Bronchial epithelial cell (primary cell): ENCODE results near the gene P2RY13. TPM values are rescaled to one million over a fixed set of nuclear protein-coding genes. Genes with fewer than 3 reads are reported as not detected.

Experiments
- DNase-seq: peaks from one replicate; pipeline ENCODE4 v3.0.0-alpha.2; 2010; ENCODE audit warnings: low read depth
- FAIRE-seq: peaks from 2 replicates; lab custom pipeline; 2011; peaks lifted over from hg19 to GRCh38; lab: Jason Lieb, UNC
- H3K27me3 ChIP-seq: 2 replicates; pipeline ENCODE4 v1.5.1; 2011; ENCODE audit warnings: low read length; ENCODE audit not compliant: control insufficient read depth, insufficient read depth
- H3K36me3 ChIP-seq: 2 replicates; pipeline ENCODE4 v1.5.1; 2011; ENCODE audit warnings: low read length; ENCODE audit not compliant: control insufficient read depth, insufficient read depth
- H3K4me3 ChIP-seq: 2 replicates; pipeline ENCODE4 v1.5.1; 2011; ENCODE audit warnings: mild to moderate bottlenecking, low read depth, low read length, control low read depth
- total RNA-seq: library from RNA; depleted of rRNA; stranded (reverse); fragments of >200 nt; gene quantifications from 2 replicates; pipeline ENCODE4 v1.2.1, GENCODE V29; 2014
- TF ChIP-seq, protein P1 (sequence below): IDR thresholded peaks from 2 replicates; pipeline ENCODE4 v1.5.1; 2011; ENCODE audit warnings: mild to moderate bottlenecking, moderate library complexity, low read length, control low read depth, inconsistent platforms; ENCODE audit not compliant: insufficient read depth, severe bottlenecking

The P2RY13 gene
- total RNA-seq, 1 donor from 2014 or later, result not detected

DNA sequence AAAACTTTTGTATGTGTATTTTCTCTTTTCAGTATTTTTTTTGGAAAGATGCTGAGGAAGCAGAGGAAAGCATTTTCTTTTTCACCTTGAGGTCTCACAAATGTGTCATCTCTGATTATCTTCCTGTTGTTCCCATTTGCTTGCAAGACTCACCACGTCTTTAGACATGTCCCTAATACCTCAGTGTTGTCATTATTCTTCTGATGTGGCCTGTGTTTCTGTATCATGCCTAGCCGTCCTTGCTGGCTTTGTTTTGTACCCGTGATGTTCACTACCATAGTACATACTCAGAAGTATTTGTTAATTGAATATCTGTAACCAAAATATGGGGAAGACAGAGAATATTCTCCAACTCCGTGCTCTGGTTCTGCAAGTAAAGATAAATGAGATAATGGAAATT is 46.0 kb downstream of the P2RY13 start:
- H3K36me3 ChIP-seq, result no peaks in the 10 kb centered on the region
- H3K4me3 ChIP-seq, result no peak overlapping the region
- TF ChIP-seq, protein P1, sequence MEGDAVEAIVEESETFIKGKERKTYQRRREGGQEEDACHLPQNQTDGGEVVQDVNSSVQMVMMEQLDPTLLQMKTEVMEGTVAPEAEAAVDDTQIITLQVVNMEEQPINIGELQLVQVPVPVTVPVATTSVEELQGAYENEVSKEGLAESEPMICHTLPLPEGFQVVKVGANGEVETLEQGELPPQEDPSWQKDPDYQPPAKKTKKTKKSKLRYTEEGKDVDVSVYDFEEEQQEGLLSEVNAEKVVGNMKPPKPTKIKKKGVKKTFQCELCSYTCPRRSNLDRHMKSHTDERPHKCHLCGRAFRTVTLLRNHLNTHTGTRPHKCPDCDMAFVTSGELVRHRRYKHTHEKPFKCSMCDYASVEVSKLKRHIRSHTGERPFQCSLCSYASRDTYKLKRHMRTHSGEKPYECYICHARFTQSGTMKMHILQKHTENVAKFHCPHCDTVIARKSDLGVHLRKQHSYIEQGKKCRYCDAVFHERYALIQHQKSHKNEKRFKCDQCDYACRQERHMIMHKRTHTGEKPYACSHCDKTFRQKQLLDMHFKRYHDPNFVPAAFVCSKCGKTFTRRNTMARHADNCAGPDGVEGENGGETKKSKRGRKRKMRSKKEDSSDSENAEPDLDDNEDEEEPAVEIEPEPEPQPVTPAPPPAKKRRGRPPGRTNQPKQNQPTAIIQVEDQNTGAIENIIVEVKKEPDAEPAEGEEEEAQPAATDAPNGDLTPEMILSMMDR, result no peak
- DNase-seq (no peak), FAIRE-seq (no peak)
- H3K27me3 ChIP-seq, result no peaks in the 10 kb centered on the region

DNA sequence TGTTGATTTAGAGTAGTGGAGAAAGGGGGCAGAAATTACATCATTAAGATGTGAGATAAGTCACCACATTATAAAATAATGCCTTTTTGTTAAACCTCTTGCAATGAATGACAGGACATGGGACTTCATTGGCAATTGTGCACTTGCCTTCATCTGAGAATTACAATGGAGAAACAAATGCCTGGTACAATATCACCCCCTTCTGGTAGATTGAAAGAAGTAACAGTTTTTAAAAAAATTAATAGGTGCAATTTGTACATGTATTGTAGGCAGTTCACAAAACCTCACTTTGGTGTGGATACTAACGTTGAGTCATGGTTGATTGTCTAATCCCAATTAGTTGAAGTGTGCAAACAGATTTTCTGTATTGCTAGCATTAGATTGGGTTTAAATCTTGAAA is 46.4 kb downstream of the P2RY13 start:
- Histone ChIP-seq H3K4me3 (no peak overlapping the region), H3K27me3 (no peaks in the 10 kb centered on the region), H3K36me3 (no peaks in the 10 kb centered on the region)
- FAIRE-seq, result no peak
- TF ChIP-seq, protein P1, result peak; percentile 49
- DNase-seq, result peak; percentile 80

DNA sequence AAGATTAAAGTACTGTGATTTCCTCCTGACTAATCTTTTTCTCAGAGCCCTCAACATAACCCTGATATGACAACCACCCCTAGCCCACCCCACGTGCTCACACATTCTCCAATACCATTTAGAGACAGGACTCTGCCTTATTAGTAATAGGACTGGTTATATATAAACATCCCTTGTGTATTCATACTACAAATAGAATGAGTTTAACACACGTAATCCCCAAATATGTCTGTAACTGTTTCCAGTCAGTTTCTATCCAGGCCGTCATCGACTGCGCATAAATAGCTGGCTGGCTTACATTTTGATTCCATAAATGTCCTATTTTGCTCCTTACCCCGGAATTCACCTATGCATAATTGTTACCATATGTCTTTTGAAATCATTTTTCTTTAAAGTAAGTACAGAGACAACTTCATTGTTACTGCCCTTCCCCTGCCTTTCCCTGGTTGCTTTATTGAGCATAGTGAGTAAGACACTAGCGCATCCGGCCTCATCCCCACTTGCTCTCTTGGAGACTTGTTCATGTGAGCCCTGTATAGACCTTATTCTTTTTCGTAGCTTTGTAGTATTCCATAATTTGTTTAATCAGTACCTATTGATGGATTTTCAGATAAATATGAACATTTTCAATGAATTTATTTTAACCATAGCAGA is 47.6 kb downstream of the P2RY13 start:
- Histone ChIP-seq H3K4me3 (no peak overlapping the region), H3K36me3 (no peaks in the 10 kb centered on the region), H3K27me3 (no peaks in the 10 kb centered on the region)
- DNase-seq (no peak), FAIRE-seq (no peak)
- TF ChIP-seq, protein P1, result no peak

DNA sequence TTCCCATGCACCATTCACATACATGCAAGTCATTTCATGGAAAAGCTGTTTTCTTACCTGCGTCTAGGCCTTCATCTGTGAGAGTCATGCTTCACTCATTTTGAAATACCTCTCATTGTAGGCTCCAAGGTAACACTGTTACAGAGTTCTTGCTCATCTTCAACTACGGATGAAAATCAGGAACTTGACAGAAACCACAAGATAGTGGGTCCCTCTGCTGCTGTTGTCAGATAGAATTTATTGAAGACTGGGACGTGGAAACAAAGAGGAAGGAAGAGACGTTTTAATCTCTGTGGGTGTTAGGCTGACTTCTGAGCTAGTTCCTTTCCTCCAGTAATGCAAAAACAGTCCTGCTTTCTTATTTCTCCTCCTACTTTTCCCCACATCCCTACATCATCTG is 51.1 kb downstream of the P2RY13 start, which contains the start of gene P2RY14:
P2RY14 (minus strand) TSS at position 313 of the 400 bp plus-strand sequence. CDS start 64,226 bp downstream, outside the sequence.
- no peak for FAIRE-seq
- TF ChIP-seq, protein P1, result no peak
- no peak within 1 kb of the TSS for H3K4me3 ChIP-seq

DNA sequence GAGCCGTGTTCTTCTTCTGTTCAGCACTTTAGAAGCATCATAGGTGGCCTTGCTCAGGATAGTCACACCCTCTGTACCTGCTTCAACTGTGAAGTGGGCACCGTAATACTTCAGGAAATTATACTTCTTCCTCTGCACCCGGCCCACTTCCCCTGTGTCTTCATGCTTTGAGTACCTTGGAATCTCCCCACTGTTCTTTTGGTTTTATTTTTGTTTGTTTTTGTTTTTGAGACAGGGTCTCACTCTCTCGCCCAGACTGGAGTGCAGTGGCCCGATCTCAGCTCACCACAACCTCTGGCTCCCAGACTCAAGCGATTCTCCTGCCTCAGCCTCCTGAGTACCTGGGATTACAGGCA is 52.7 kb downstream of the P2RY13 start:
- no peaks in the 10 kb centered on the region for H3K27me3 ChIP-seq
- H3K4me3 ChIP-seq, result no peak overlapping the region
- DNase-seq, result no peak
- no peak for FAIRE-seq
- no peaks in the 10 kb centered on the region for H3K36me3 ChIP-seq
- TF ChIP-seq, protein P1, result no peak

More for the DNA sequence above, 51.1 kb downstream of the P2RY13 start, which contains the start of gene P2RY14:
- no peaks in the 10 kb centered on the region for H3K36me3 ChIP-seq
- DNase-seq, result no peak
- no peaks in the 10 kb centered on the region for H3K27me3 ChIP-seq

Other genes with a start within 250 kb of the P2RY13 start
- 0.13 and 0.26 TPM in 2 replicates for gene MED12L, start 243.9 kb downstream of the P2RY13 start, total RNA-seq
- not detected in 2 replicates for gene GPR171, start 126.3 kb downstream of the P2RY13 start, total RNA-seq
- under 0.01 TPM in 1 of 2 replicates, not detected in the other for gene P2RY14, start 51.0 kb downstream of the P2RY13 start, total RNA-seq
- 56.9 and 64.5 TPM in 2 replicates for gene GPR87, start 12.7 kb downstream of the P2RY13 start, total RNA-seq
- gene P2RY12, start 55.2 kb upstream of the P2RY13 start, total RNA-seq, result not detected in 2 replicates
- under 0.01 TPM in 1 of 2 replicates, not detected in the other for gene IGSF10, start 131.5 kb upstream of the P2RY13 start, total RNA-seq